Effector CD4-positive, alpha-beta T cell (primary cell): ENCODE data around the gene ZNF628.

Source experiments
- DNase-seq: peaks from one replicate; pipeline ENCODE4 v3.0.0-alpha.2; 2020

The ZNF628 gene

DNA sequence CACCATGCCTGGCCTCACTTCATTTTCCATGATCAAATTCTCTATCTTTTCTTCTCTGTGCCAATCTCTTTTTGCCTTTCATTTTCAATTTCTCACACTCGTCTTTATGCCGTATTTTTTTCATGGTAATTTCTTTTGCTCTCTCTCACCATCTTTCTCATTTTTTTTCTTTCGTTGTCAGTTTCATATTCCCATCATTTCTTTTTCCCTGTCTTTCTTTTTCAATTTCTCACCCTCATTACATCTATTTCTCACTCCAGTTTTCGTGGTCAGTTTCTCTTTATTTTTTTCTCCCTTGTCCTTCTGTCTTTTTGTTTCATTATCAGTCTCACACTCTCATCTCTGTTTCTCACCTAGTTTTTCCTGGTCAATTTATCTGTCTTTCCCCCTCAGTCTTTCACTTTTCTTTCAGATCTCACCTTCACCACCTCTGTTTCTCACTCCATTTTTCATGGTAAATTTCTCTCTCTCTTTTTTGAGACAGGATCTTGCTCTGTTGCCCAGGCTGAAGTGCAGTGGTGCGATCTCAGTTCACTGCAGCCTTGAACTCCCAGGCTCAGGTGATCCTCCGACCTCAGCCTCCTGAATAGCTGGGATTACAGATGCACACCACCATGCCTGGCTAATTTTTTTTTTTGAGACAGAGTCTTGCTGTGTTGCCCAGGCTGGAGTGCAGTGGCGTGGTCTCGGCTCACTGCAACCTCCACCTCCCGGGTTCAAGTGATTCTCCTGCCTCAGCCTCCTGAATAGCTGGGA, 26.0 kb downstream of the ZNF628 start:
- DNase-seq = no peak

GRCh38 chr19:55503157-55503501, 26.7 kb downstream of the ZNF628 start:
- no peak for DNase-seq

GRCh38 chr19:55503502-55504251, 27.3 kb downstream of the ZNF628 start:
- DNase-seq = peak; percentile 93

DNA sequence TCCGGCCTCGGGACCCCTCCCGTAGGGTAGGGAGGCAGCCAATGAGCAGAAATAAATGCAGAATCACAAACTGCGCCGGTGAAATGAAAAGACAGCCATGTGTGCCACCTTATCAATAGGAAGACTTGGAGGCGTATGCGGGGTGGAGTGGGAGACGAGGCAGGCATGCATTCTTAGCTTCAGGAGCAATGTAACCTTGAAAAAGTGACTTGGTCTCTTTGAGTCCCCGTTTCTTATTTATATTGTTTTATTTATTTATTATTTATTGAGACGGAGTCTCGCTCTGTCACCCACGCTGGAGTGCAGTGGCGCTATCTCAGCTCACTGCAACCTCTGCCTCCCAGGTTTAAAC, 27.8 kb downstream of the ZNF628 start:
- no peak for DNase-seq

GRCh38 chr19:55504981-55505380, 28.6 kb downstream of the ZNF628 start:
- DNase-seq = no peak

GRCh38 chr19:55508120-55508519, 31.7 kb downstream of the ZNF628 start:
- DNase-seq = no peak

GRCh38 chr19:55516878-55517620, 40.6 kb downstream of the ZNF628 start:
- DNase-seq = peak; percentile 87

DNA sequence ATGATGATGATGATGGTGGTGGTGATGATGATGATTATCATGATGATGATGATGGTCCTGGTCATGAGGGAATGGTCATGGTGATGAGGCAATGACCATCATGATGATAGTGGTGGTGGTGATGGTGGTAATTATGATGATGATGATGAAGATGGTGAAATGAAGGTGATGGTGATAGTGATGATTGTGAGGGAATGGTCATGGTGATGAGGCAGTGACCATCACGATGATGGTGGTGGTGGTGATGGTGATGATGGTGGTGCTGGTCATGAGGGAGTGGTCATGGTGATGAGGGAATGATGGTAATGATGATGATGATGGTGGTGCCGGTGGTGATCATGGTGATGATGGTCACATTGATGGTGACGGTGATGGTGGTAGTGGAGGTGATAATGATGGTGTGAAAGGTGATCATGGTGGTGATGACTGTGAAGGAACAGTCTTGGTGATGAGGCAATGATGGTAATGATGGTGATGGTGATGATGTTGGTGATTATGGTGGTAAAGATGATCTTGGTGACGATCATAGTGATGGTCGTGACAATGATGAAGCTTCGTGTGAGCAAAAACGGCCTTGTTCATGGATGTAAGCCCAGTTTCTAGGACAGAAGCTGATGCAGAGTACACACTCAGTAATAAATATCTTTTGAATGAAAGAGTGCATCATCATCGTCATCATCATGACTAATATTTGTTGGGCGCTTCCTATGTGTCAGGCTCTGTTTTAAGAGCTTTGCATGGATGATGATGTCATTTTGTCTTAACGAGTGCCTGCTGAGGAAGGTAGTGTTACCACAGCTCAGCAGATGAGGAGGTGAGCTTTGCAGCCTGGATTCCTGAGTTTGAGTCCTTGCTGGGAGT, 43.3 kb downstream of the ZNF628 start:
- no peak for DNase-seq

- no peak for DNase-seq
Measured at GRCh38 chr19:55520691-55521292, 44.4 kb downstream of the ZNF628 start.

- no peak for DNase-seq
Measured at GRCh38 chr19:55525289-55526101, 49.1 kb downstream of the ZNF628 start.

- no peak for DNase-seq
Measured at GRCh38 chr19:55526216-55527196, 50.1 kb downstream of the ZNF628 start.

DNA sequence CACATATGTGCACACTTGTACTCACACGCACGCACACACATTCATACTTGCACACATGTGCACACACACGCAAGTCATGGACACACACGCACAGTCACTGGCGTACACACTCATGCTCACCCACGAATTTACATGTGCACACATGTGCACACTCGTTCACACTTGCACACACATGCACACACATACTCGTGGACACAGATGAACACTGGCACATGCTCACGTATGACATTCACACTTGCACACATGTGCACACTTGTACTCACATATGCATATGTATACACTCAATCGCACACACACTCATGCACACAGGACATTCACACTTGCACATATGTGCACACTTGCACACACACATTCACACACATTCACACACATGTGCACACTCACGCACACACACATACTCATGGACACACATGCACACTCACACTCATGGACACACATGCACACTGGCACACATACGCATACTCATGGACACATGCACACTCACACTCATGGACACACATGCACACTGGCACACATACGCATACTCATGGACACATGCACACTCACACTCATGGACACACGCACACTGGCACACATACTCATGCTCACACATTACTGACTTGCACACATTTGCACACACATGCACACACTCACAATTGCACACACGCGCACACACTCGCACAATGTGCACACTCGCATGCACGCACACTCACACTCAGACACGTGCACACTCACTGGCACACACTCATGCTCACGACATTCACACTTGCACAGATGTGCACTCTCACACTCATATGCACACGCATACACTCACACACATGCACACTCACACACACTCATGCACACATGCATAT, 51.0 kb downstream of the ZNF628 start:
- DNase-seq = no peak

GRCh38 chr19:55528030-55528803, 51.8 kb downstream of the ZNF628 start:
- DNase-seq = no peak

GRCh38 chr19:55529636-55530234, 53.3 kb downstream of the ZNF628 start:
- DNase-seq = no peak

DNA sequence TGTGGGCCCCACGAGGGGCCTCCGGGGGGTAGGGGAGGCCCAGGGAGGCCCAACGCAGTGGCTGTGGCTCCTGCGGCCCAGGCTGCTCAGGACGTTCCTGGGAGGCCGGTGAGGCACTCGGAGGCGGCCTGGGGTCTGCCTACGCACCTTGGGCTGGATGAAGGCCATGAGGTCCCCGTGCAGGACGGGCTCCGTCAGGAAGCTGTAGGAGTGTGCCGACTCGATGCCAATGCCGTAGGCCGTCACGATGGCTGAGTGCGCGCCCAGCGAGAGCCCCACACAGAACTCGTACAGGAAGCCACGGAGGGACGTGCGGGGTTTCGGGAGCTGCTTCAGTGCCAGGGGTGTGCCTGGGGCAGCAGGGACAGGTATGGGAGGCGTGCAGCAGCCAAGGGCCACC, 54.6 kb downstream of the ZNF628 start:
- no peak for DNase-seq
